GM21423 (cell line): ENCODE data around the gene TDRD9.
"Not testable (repeated sequence)": the region's sequence is repeated elsewhere in the genome, so short reads cannot be mapped to it uniquely, and the experiment has no call there.

Experiments
- ATAC-seq: cut with Tn5 transposase; IDR thresholded peaks from one replicate; pipeline ENCODE4 v1.9.1; 2021; ENCODE audit warnings: mild to moderate bottlenecking, moderate library complexity; ENCODE audit not compliant: unreplicated experiment

TDRD9 gene

GRCh38 chr14:103892247-103892646, 36.0 kb upstream of the TDRD9 start:
- no peak for ATAC-seq

- ATAC-seq: no peak
Observed at GRCh38 chr14:103894034-103894722, 34.1 kb upstream of the TDRD9 start.

DNA sequence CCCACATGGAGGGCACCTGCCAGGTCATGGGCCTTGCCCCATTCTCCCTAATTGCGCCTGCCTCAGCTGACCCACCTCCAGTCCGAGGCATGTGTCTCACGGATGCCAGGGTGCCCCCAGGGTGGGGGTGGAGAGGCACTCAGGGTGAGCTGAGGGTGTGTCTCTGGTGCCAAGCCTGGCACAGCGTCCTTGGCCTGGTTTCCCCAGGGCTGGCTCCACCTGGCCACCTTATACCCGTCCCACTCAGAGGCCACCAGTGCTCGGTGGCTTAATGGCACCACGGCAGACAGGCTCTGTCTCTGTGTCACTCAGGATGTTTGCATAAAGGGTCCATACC, 33.6 kb upstream of the TDRD9 start:
- no peak for ATAC-seq

- ATAC-seq: no peak
Observed at GRCh38 chr14:103896578-103896977, 31.7 kb upstream of the TDRD9 start.

GRCh38 chr14:103897075-103897947, 30.9 kb upstream of the TDRD9 start:
- no peak for ATAC-seq

DNA sequence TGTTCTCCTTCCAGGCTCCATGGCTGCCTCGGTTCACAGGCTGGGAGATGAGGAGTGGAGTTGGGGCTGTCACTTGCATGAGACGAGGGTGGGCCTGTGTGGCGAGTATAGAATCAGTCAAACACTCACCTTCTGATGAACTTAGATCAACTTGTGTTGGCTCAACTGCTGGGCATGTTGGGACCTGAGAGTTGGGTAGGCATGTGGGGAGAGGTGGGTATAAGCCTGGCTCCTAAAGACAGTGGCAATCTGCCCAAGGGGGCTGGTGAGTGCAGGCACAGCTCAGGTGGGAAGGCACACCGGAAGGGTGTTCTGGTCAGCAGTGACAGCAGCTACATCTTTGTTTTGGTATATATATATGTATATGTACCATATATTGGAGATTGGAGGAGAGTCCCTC, 30.1 kb upstream of the TDRD9 start:
- no peak for ATAC-seq

- no peak for ATAC-seq
Observed at GRCh38 chr14:103898711-103899110, 29.5 kb upstream of the TDRD9 start.

DNA sequence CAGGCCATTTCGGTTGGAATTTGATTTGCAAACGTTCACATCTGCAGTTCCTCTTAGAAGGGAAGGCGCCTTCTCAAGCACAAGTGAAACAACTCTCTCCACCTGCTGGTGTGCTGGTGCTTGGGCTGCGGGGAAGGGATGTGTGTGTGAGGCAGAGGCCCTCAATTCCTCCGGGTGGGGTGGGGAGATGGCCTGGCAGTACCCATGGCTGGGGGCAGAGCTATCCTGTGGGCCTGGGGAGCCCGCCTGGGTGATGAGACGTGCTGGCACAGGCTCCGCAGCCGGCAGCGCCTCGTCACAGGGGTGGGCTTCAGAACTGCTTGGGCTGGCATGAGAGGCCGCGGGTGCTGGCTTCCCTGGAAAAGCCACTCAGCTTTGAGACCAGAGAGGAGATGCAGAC, 28.9 kb upstream of the TDRD9 start:
- ATAC-seq: no peak

DNA sequence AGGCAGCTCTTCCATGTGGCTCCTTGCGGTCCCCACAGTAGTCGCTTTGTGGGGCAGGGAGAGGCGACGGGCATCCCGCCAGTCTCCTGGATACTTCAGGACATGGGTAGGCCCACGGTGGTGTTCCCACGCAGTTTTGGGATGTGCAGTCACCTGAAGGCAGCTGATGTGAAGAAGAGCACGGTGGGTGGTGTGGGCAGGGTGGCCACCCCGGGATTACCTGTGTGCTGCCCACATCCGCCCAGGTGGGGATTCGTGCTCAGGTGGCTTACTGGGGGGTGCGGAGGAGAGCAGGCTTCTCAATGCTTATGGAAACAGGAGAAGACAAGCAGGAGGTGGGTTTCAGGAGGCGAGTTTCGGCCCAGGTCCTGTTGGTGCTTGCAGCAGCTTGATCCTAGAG, 28.4 kb upstream of the TDRD9 start:
- ATAC-seq: no peak

- ATAC-seq: no peak
Observed at GRCh38 chr14:103904493-103905107, 23.7 kb upstream of the TDRD9 start.

- no peak for ATAC-seq
Observed at GRCh38 chr14:103905842-103906456, 22.3 kb upstream of the TDRD9 start.

DNA sequence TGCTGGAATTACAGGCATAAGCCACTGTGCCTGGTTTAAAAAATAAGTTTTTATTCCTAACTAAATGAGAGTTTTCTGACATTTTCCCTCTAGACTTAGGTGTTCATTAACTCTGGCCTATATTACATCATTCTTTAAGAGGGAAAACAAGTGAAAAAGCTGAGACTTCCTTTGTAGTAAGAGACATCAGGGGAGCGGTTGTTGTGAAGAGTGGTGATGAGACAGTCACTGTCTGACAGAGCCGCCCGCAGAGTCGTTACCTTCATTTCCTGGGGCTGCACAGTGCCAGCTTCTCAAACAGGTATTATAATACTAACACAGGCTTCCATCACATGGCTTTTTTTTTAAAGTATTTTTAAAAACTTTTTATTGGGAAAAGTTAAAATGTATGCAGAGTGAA, 19.7 kb upstream of the TDRD9 start:
- ATAC-seq: no peak

DNA sequence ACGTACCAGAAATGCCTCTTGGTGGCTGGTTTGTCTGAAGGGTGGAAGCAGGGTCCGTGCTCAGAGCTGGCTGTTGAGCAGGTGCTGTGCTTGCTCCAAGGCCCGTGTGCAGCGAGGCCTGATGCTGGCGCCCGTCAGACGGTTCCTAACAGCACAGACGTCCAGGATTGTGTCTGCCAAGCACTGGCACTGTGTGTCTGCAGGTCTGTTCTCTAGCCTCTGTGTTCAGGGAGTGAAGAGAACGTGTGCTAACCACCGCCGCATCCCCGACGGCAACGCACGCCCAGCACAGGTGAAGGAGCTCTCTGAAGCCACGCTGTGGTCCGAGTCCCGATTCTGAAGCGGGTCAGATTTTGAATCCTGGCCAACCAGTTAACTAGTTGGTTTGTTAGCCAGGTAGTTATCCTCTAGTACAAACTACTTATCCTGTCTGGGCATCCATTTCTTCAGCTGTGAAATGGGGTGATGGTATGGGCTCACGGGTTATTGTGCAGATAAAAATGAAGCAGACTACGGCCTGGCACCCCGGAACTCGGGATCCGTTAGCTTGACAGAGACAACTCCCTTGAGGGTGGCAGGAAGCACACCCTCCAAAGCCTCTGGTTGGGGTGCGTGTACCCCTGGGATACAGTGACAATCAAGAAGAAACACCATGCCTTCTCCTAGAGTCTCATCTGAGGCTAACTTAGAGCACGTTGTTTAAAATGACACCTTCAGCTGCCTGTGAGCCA, 18.6 kb upstream of the TDRD9 start:
- ATAC-seq: no peak

DNA sequence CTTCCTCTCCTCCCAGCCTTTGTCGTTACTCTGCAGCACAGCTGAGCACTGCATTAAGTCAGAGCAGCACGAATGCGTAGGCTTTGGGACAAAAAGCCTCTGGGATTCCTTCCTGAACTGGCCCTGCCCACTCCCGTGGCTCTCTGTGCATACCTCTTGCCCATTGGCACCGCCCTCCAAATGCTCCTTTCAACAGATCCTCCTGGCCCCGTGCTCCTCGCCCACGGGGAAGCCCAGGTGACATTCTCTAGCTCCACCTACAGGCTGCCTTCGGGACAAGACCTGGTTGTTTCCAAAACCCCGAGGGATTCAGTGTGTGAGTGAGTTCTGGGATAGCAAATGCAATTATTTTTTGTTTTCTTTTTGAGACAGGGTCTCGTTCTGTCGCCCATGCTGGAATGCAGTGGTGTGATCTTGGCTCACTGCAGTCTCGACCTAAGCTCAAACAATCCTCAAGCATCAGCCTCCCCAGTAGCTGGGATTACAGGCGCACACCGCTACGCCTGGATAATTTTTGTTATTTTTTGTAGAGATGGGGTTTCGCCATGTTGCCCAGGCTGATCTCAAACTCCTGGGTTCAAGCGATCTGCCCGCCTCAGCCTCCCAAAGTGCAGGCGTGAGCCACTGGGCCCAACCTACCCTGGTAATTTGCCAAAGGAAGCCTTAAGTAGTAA, 17.9 kb upstream of the TDRD9 start:
- peak; percentile 53 for ATAC-seq

DNA sequence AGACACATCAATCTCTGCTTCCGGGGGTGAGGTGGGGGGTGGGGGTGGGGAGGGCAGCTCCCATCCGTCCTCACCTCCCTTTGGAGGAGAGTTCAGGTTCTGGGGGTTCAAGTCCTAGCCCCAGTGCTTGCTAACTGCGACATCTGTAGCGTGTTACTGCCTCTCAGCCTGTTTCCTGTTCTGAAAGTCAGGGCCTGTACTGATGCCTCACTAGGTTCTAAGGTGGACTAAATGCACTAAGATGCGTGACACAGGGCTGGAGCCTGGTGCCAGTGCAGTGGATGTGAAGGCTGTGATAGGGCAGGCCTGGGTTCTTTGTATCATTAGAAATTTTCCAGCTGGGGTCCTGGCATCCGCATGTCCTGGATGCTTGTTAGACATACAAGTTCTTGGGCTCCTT, 17.3 kb upstream of the TDRD9 start:
- ATAC-seq: no peak

DNA sequence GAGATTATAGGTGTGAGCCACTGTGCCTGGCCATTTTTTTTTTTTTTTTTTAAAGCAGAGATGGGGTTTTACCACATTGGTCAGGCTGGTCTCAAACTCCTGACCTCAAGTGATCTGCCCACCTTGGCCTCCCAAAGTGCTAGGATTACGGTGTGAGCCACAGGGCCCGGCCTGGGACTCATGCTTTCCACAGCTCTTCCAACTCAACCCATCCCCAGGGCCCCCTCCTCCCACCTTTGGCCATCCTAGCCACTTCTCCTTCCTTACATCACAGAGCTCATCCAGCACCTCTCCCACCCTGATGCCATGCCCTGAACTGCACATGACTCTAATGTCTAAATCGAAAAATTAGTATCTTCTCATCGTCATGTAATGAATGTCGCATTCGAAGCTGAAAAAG, 12.6 kb upstream of the TDRD9 start:
- no peak for ATAC-seq

- no peak for ATAC-seq
Observed at GRCh38 chr14:103916636-103917262, 11.5 kb upstream of the TDRD9 start.

DNA sequence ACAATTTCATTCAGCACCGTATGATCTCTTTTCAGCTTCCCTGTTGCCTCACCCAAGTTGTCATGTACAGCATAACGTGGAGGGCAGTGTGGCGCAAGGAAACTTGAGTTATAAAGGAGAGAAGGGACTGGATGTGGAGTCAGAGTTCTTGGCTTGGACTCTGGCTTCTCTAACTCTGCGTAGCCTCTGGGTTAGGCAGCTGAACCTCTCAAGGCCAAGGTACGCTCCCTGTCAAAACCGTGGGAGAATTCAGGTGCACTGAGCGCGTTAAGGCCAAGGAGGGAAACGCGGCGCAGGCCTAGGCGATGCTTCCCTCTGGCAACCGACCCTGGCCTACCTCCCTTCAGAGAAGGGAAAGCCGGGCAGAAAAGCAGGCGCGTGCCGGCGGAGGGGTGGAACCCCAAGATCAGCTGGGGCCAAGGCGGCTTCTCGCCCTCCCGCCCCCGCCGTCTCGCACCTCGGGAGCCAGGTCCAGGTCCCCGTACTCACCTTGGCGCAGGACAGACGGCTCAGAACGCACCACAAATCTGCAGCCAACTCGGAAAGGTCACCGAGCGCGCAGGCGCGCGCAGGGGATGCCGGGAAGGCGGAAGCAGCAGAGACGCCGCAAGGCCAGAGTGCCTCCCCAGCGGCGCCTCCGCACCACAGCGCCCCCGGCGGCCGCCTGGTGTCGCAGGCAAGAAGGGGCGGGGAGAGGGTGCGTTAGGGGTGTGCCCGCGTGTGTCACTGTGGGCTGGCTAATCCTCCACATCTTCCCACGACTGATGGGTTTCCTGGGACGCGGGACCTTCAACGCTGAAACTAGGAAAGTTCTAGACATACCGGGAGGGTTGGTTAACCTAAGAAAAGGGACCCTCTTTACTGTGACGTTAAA, 7.0 kb upstream of the TDRD9 start:
- ATAC-seq: peak; percentile 94

- ATAC-seq: not testable (repeated sequence)
Observed at GRCh38 chr14:103921855-103922200, 6.4 kb upstream of the TDRD9 start.
